ENCODE data around the gene TTLL11. TPM values are rescaled to one million over a fixed set of nuclear protein-coding genes. Genes with fewer than 3 reads are reported as not detected.

Gene TTLL11
- total and polyA plus RNA-seq, 8 donors, result 3.4 to 7.5 (median 5.5) TPM

DNA sequence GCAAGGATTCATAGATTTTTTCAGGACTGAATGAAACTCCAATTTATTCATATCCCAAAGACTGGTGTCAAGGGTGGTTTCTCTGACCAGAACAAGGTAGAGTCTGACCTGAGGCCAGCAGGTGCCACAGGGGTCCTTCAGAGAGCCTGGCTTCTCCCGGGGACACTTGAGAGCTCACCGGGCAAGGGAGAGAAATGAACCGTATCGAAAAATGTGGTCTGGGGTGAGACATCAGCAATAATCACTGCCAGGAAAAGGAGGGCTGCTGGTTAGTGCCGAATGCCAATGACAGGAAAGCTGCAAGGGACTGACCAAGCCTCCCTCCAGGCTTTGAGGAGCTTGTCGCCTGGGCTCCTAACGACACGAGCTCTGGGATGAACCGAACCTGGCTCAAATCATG is 142.7 kb downstream of the TTLL11 start:
- Histone ChIP-seq H3K36me3 (no peaks in the 10 kb centered on the region), H3K27ac (no peak overlapping the region), H3K4me3 (no peak overlapping the region), H3K4me1 (no peaks in the 10 kb centered on the region), H3K27me3 (no peaks in the 10 kb centered on the region), H3K9me3 (no peaks in the 10 kb centered on the region)
- ATAC-seq (no peak), DNase-seq (no peak), FAIRE-seq (no peak)
- intact Hi-C loops (cut with DNase I), result no loop called here
- no peak for TF ChIP-seq CTCF (IDR thresholded peaks at IDR 0.05)
- 83 to 90% methylated on average over 9 of the region's 9 CpGs for WGBS, 2 donors

GRCh38 chr9:121949766-121950165 is 143.3 kb downstream of the TTLL11 start:
- WGBS, 2 donors, result 92 to 97% methylated on average over 4 of the region's 4 CpGs
- no peak for TF ChIP-seq CTCF (IDR thresholded peaks at IDR 0.05)

DNA sequence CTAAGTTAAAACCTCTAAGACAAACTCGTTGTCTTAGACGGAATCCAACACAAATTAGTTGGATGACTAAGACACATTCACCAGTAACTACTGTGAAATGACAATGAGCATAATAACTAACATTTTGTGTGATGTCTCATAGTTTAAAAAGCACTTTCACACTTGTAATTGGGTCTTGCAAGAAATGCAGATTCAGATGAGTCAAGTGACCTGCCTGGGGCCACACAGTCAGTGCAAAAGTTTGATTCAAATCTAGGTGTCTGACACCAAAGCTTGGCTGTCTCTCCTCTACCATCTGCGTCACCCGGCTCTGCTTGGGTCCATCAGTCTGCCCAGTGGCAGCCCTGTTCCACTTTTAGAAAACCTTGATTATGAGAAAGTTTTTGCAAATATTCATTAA is 143.7 kb downstream of the TTLL11 start:
- Histone ChIP-seq H3K4me1 (no peaks in the 10 kb centered on the region), H3K9me3 (no peaks in the 10 kb centered on the region), H3K27me3 (no peaks in the 10 kb centered on the region), H3K36me3 (no peaks in the 10 kb centered on the region), H3K27ac (no peak overlapping the region), H3K4me3 (no peak overlapping the region)
- WGBS, 2 donors, result 85 to 96% methylated on average over 4 of the region's 4 CpGs
- intact Hi-C loops (cut with DNase I), result no loop called here
- TF ChIP-seq CTCF (IDR thresholded peaks at IDR 0.05), result no peak
- FAIRE-seq, result no peak
- no peak for ATAC-seq
- no peak for DNase-seq

More at GRCh38 chr9:121949766-121950165, 143.3 kb downstream of the TTLL11 start:
- H3K4me3 ChIP-seq, result no peak overlapping the region
- intact Hi-C loops (cut with DNase I), result no loop called here
- ATAC-seq (no peak), FAIRE-seq (no peak), DNase-seq (no peak)
- H3K4me1 ChIP-seq, result no peaks in the 10 kb centered on the region
- H3K36me3 ChIP-seq, result no peaks in the 10 kb centered on the region
- H3K9me3 ChIP-seq, result no peaks in the 10 kb centered on the region
- H3K27me3 ChIP-seq, result no peaks in the 10 kb centered on the region
- no peak overlapping the region for H3K27ac ChIP-seq

DNA sequence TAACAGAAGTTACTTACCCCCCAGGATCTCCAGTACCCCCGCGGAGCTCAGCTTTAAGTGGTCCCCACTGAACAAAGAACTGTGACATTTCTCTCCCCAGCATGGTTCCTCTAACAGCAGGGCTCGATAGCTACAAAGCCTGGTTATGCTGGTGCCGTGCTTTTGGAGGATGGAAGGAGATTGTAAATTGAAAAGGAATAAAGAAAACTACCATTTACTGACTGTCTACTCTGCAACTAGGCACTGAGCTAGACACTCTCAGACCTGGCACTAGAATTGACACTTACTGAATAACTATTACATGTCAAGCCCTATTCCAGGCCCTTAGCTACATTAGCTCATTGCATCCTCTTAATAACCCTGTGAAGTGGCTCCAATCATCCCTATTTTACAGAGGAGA is 145.3 kb downstream of the TTLL11 start:
- no peak for FAIRE-seq
- intact Hi-C loops (cut with DNase I), result no loop called here
- H3K4me3 ChIP-seq, result no peak overlapping the region
- DNase-seq, result no peak
- H3K36me3 ChIP-seq, result no peaks in the 10 kb centered on the region
- no peaks in the 10 kb centered on the region for H3K4me1 ChIP-seq
- no peak for ATAC-seq
- 74% methylated on average over 4 of the region's 4 CpGs for WGBS, 2 donors
- no peak for TF ChIP-seq CTCF (IDR thresholded peaks at IDR 0.05)
- H3K27ac ChIP-seq, result no peak overlapping the region
- no peaks in the 10 kb centered on the region for H3K27me3 ChIP-seq
- no peaks in the 10 kb centered on the region for H3K9me3 ChIP-seq

DNA sequence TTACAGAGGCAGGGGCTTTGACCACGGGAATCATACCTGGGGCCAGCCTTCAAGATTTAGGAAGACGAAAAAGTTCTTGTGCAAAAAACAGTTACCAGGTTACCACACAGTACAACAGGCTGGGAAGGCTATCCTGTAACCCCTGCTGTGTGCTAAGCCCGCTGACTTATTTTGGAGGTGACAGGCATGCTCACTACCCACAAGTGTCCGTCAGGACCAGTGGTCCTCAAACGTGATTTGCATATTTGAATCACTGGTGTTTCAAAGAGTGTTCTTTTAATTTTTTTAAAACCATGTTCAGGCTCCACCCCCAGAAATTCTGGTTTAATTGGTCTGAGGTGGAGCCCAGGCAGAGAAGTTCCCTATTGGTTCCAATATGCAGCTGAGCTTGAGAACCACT is 146.6 kb downstream of the TTLL11 start:
- H3K36me3 ChIP-seq, result no peaks in the 10 kb centered on the region
- TF ChIP-seq CTCF (IDR thresholded peaks at IDR 0.05), result no peak
- ATAC-seq (no peak), DNase-seq (no peak), FAIRE-seq (no peak)
- no peak overlapping the region for H3K27ac ChIP-seq
- no peaks in the 10 kb centered on the region for H3K27me3 ChIP-seq
- intact Hi-C loops (cut with DNase I), result no loop called here
- H3K9me3 ChIP-seq, result no peaks in the 10 kb centered on the region
- no peak overlapping the region for H3K4me3 ChIP-seq
- WGBS, 2 donors, result 83 to 92% methylated on average over 5 of the region's 5 CpGs
- no peaks in the 10 kb centered on the region for H3K4me1 ChIP-seq

Data from pancreas (tissue), 10 donors.